Measurements from ENCODE around the gene PRKAB1.

PRKAB1 gene

DNA sequence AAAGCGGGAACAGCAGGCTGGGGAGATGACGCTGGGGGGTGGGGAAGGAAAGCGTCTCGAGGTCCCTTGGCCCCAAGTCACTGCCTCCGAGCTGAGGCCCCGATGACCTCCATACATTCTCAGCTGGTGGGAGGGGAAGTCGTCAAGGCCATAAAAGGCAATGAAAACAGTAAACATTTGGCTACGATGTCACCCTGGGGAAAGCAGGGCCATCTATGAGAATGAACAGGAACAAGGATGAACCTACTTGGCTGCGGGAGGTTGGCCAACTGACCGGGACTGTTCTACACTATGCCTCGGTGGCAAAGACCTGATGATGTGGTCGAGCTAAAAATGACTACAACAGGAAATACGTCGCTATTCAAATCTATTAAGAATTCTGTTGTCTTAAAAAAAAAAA is 19.5 kb downstream of the PRKAB1 start:
- DNase-seq (ENCODE audit: extremely low read depth, insufficient read length): no peak
- Histone ChIP-seq H3K27me3 (replicated peaks; ENCODE audit: control insufficient read depth, insufficient read depth, low read length) (no peaks in the 10 kb centered on the region), H3K4me3 (replicated peaks; ENCODE audit: low read depth, low read length) (no peak overlapping the region), H3K36me3 (ENCODE audit: control insufficient read depth, insufficient read depth, low read length) (peaks cover 4% of the 10 kb centered on the region; the same call in 1 of the 2 replicates)
- no peak for TF ChIP-seq CTCF (IDR thresholded peaks at IDR 0.05; ENCODE audit: insufficient read depth, low read length, poor library complexity, severe bottlenecking)

DNA sequence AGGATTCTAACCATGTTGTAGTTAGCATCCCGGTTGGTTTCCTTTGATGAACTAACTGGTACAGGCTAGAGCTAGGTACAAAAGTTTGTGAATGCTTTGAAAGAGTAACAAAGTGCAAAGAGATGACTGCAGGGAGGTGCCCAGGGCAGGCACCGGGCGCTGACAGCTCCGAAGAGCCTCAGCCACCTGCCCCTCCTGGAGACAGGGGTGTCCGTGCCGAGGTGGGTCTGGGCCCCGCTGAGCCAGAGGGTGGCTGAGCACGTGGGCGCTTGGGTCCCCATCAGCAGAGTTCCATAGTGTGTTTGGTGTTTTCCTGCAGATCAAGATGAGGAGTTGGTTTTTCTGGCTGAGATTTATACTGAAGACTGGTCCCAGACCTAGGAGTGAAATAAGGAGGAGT is 19.9 kb downstream of the PRKAB1 start:
- no peaks in the 10 kb centered on the region for H3K27me3 ChIP-seq (replicated peaks; ENCODE audit: control insufficient read depth, insufficient read depth, low read length)
- no peak for TF ChIP-seq CTCF (IDR thresholded peaks at IDR 0.05; ENCODE audit: insufficient read depth, low read length, poor library complexity, severe bottlenecking)
- no peak overlapping the region for H3K4me3 ChIP-seq (replicated peaks; ENCODE audit: low read depth, low read length)
- peaks cover 4% of the 10 kb centered on the region; the same call in 1 of the 2 replicates for H3K36me3 ChIP-seq (ENCODE audit: control insufficient read depth, insufficient read depth, low read length)
- DNase-seq (ENCODE audit: extremely low read depth, insufficient read length): no peak

DNA sequence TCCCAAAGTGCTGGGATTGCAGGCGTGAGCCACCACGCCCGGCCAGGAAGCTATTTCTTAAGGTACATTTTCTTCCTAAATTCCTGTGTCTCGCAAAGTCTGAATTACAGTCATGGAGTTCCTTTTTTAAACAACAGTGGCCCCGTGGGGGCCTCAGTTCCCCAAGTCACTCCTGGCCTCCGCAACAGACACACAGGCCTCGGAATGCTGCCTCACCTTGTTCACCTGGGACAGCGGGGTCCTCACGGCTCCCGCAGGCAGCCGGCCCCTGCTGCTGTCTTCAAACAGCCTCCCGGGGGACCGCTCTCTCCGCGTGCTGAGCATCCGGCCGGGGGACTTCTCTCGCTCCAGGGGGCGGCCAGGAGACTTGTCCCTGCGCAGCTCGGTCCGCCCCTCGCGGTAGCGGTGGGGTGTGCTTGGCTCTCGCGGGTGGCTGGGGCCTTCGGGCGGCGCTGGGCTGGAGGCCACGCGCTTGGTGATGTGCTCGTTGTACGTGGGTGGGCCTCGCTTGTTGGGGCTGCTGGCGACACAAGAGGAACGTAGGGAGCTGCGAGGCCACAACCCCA is 22.1 kb downstream of the PRKAB1 start:
- Histone ChIP-seq H3K4me3 (replicated peaks; ENCODE audit: low read depth, low read length) (no peak overlapping the region), H3K27me3 (replicated peaks; ENCODE audit: control insufficient read depth, insufficient read depth, low read length) (no peaks in the 10 kb centered on the region), H3K36me3 (ENCODE audit: control insufficient read depth, insufficient read depth, low read length) (peaks cover 4% of the 10 kb centered on the region; the same call in 1 of the 2 replicates)
- no peak for DNase-seq (ENCODE audit: extremely low read depth, insufficient read length)
- no peak for TF ChIP-seq CTCF (IDR thresholded peaks at IDR 0.05; ENCODE audit: insufficient read depth, low read length, poor library complexity, severe bottlenecking)

GRCh38 chr12:119691202-119691810 is 23.4 kb downstream of the PRKAB1 start:
- H3K36me3 ChIP-seq (ENCODE audit: control insufficient read depth, insufficient read depth, low read length): peaks cover 4% of the 10 kb centered on the region; the same call in 1 of the 2 replicates
- H3K27me3 ChIP-seq (replicated peaks; ENCODE audit: control insufficient read depth, insufficient read depth, low read length): no peaks in the 10 kb centered on the region
- no peak for DNase-seq (ENCODE audit: extremely low read depth, insufficient read length)
- no peak for TF ChIP-seq CTCF (IDR thresholded peaks at IDR 0.05; ENCODE audit: insufficient read depth, low read length, poor library complexity, severe bottlenecking)
- no peak overlapping the region for H3K4me3 ChIP-seq (replicated peaks; ENCODE audit: low read depth, low read length)

GRCh38 chr12:119692410-119692809 is 24.5 kb downstream of the PRKAB1 start:
- no peak for TF ChIP-seq CTCF (IDR thresholded peaks at IDR 0.05; ENCODE audit: insufficient read depth, low read length, poor library complexity, severe bottlenecking)
- DNase-seq (ENCODE audit: extremely low read depth, insufficient read length): no peak
- Histone ChIP-seq H3K4me3 (replicated peaks; ENCODE audit: low read depth, low read length) (no peak overlapping the region), H3K36me3 (ENCODE audit: control insufficient read depth, insufficient read depth, low read length) (peaks cover 3% of the 10 kb centered on the region), H3K27me3 (replicated peaks; ENCODE audit: control insufficient read depth, insufficient read depth, low read length) (no peaks in the 10 kb centered on the region)
